ENCODE results near the gene ZMIZ1.

The ZMIZ1 gene

DNA sequence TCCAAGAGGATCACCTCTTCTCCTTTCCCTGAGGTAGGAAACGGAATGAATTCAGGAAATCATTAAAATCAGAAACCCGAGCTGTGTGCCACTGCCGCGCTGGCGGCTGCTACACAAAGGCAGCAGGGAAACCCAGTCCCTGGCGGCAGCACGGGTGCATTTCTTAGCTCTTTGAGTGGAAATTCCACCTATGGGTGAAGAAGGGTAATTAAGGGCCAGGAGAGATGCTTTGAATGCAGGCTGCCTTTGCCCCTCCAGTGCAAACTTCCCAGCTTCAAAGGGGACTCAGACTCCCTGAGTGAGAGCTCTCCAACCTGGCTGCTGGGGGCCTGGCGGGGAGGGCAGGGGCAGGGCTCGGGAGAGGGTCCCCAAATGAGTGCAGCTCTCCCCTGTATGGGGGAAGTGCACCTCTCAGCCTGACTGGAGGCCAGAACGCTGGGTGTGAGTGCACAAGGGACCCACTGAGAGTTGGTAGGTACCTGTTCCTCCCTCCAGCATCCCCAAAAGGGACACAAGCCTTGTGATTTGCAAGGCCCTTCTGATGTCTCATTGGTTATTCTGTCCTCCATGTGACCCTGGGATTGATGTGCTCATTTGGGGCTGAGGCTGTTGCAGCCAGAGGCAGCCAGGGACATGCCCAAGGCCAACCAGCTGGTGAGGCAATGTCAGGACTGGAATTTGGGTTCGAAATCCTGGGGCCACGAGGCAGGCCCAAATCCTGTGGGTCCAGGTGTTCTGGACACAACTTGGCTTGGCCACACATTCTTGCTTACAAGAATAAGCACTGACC, 16.3 kb upstream of the ZMIZ1 start:
- no peak for DNase-seq

DNA sequence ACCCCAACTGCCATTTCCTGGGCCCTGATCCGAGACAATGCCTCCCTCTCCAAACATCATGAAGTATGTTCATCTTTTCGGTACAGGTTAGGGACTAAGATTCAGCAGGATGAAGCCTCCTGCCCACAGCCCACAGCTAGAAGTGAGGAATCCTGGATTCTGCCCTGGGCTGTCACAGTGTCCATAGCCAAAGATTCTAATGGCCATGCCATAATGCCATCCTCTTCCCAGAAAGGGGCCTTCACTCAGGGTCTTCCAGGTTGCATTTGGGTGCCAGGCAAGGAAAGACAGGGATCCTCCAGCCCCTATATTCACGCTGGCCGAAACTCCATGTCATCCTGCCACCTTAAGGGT, 15.7 kb upstream of the ZMIZ1 start:
- DNase-seq, result no peak

DNA sequence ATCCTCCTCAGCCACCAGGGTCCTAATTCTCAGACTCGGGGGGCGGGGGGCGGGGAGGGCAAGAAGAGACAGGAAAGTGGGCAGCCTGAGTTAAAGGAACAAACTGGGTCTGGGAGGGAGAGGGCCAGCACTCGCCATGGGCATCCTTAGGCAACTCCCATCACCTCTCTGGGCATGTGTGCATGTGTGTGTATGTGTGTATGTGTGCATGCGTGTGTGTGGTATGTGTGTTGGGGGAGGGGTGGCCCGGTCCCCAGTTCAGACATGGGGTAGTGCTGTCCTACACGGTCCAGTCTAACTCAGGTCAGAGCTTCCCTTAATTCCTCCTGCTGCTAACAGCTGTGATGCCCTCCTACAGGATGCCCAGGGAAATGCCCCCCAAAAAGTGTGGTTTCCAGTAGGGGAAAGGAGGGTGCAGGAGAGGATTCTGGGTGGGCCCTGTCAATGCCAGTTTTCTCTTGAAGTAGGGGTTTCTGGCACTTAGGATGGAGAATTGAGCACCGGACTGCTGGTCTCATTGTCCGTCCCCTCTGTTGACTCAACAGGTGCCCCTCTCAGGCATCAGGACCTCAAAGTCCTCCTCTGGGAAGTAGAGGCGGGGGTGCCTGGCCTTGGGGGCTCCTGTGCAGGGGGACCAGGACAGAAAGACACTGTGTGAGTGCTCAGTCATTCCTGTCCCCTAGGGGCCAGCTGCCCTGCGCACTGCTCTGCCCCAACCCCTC, 15.1 kb upstream of the ZMIZ1 start:
- DNase-seq, result no peak

DNA sequence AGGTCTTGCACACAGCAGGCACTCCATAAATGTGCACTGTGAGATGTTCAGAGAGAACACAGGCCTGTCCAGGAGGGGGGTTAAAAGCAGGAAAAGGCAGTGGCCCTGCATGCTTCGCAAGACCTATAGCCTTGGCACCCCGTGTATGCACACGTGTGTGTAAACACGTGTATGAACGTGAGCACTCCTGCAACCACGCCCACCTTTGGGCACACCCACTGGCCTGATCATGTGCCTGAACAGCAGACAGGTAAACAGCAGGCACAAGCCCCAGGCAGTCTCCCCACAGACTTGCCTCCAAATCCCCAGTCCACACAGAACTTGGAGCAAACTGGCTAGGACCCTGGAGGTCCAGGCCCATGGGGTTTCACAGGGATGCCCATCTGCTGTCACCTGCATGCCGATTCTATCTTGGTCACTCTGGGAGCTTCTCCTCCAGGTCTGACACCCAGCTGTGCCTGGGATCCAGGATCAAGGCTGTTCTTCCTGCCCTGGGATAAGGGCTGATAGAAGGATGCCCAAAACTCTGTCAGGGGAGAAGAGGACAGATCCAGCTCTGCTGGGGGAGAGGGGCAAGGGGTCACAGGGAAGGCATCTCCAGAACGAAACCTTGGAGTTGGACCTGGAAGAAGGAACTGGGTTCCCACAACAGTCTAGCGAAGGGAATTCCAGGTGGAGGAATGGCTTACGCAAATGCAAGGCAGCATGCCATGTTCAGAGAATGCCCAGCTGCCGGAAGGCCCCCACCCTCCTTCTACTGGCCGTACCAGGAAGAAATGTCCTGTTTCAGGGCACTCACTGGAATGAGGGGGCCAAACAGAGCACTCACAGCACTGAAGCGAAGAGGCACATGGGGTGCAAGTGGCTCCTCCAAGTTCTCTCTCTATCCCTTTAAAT, 14.3 kb upstream of the ZMIZ1 start:
- DNase-seq, result no peak

DNA sequence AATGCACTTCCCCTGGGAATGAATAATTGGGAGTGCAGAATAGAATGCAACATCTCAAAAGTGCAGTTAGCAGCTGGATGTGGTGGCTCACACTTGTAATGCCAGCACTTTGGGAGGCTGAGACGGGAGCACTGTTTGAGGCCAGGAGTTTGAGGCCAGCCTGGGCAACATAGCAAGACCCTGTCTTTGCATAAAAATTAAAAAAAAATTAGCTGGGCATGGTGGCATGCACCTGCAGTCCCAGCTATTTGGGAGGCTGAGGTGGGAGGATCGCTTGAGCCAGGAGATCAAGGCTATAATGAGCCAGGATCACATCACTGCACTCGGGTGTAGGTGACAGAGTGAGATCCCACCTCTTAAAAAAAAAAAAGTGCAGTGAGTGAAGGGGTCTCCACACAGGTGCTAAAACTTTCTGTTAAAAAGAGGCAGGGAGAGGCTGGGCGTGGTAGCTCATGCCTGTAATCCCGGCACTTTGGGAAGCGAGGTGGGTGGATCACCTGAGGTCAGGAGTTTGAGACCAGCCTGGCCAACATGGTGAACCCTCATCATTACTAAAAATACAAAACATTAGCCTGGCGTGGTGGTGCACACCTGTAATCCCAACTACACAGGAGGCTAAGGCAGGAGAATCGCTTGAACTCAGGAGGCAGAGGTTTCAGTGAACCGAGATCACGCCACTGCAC, 13.5 kb upstream of the ZMIZ1 start:
- no peak for DNase-seq

- DNase-seq, result no peak
Observed at GRCh38 chr10:79055892-79056291, 12.9 kb upstream of the ZMIZ1 start.

DNA sequence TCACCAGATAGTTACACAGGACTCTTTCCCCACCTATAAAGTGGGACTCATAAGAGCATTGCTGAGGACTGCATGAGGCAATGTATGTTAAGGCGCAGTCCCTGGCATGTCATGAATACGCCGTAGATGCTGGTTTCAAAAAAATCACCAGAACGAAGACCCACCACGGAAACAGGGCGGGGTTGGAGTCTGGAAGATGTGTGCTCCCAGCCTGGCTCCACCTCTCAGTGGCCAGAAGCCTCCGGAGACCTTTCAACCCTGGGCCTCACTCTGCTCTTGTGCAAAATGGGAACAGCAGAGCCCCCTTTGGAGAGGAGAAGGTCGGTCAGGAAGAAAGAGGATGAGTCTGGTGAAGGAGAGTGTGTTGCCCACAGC, 12.4 kb upstream of the ZMIZ1 start:
- no peak for DNase-seq

GRCh38 chr10:79056736-79057391, 11.9 kb upstream of the ZMIZ1 start:
- DNase-seq, result no peak

GRCh38 chr10:79057481-79058275, 11.1 kb upstream of the ZMIZ1 start:
- no peak for DNase-seq

DNA sequence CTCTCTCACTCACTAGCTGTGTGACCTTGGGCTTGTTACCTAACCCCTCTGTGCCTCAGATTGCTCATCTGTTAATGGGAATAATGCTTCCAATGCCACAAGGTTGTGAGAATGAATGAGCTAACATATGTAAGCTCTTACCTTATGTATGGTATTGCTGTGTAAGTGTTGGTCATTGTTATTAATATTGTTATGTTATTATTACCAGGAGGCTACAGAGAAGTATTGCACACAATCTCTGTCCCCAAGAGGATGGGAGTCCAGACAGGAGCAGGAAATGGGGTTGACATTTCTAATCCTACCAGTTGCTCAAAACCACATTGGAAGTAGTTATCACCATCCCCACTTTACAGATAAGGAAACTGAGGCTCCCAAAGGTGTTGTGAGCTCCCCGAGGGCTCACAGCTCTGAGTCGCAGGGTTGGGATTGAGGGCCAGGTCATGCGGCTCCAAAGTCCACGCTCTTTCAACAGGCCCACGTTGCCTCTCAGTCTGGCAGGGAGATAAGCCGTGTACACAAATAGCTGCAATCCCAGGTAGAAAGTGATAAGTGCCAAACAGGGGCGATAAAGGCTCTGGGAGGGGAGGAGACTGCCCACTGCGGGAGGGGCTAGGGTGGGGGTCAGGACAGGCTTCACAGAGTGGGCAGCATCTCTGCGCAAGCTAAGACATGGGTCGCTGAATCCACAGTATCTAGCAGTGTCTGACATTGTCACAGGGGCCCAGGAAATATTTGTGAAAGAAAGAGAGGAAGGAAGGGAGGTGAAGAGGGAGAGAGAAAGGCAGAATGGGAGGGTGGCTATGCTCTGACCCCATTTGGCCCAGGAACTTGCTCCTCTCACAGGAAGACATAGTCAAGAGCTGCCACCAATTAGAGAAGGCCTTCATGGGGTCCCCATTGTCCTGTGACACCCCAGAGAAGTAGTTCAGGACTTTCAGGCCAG, 9.6 kb upstream of the ZMIZ1 start:
- no peak for DNase-seq

DNA sequence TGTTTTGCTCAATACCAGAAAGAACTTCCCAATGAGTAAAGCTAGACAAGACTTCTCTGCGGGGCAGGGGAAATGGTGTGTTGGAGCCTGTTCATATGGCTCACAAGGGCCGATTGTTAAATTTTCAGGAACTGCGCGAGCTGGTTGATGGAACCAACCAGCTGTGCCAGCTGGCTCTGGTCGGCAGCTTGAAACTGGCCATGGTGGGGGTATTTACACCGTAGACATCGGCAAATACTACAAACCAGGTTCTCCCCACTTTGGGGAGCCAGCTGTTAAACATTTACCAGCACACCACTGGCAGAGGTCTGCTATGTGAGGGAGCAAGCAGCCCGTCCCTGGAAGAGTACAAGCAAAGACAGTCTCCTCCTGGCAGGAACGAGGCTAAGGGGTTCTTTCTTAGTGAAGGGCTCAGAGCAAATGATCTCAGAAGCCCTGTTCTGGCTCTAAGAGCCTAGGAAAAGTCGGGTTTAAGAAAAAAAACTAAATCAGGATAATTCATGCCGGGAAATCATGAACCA, 8.8 kb upstream of the ZMIZ1 start:
- no peak for DNase-seq

DNA sequence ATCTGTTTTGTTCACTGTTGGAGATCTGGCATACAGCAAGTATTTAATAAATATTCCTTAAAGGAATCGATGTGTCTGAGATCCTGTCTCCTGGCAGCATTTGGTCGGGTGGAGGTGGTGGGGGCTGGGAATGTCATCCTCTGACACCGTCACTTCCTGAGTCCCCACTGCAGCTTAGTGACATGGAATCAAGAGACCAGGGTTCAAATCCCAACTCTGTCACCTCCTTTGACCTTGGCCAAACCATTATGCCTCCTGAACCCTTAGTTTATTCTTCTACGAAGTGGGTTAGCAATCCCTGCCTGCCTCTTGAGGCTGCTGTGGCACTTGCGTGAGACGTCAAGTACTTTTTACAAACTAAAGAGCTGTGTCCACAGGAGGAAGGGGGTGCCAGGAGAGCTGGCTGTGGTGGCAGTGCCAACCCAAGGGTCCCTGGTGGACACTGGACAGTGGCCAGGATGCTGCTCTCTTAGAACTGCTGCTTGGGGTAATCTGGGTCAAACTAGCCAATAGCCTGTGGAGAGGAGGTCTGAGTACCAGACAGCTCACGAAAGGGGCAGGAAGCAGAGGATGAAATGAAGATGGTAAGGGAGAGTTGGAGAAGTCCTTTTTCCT, 8.0 kb upstream of the ZMIZ1 start:
- no peak for DNase-seq

GRCh38 chr10:79061441-79062315, 7.1 kb upstream of the ZMIZ1 start:
- DNase-seq, result no peak

GRCh38 chr10:79063071-79063491, 5.7 kb upstream of the ZMIZ1 start:
- DNase-seq, result no peak

DNA sequence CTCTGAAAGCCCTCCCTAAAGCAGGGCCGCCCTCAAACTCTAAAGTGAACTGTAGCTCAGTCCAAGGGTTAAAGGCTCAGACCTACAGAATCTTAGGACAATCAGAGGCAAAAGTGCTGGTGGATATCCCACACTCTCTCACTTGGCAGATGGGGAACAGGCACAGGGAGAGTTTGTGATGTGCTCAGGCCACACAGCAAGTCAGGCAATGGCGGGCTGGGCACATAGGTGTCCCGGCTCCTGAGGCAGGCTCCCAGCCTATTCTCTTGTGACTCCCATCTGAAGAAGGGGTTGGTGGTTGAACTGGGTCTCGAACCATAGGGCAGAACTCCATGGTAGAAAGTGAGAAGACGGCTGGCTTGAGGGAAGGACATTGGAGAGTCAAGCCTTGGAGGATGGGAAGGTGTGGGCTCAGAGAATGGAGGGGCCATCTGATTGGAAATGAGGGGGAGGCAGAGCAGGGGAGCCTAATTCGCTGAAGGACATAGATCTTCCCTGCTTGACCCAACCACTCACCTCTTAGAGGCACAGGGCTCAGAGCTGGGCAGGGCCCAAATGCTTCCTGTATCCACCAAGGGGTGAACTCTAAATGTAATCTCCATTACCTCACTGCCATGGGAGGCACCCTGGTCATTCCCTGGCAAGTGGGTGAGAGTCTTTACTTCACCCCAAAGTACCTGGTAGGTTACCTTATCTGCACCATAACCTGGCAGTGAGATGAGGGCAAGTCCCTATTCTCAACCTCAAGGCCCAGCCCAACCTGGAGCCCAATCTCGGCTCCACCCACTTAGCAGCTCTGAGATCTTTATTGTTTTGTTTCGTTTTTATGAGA, 4.9 kb upstream of the ZMIZ1 start:
- no peak for DNase-seq

- no peak for DNase-seq
Observed at GRCh38 chr10:79065091-79065551, 3.6 kb upstream of the ZMIZ1 start.

DNA sequence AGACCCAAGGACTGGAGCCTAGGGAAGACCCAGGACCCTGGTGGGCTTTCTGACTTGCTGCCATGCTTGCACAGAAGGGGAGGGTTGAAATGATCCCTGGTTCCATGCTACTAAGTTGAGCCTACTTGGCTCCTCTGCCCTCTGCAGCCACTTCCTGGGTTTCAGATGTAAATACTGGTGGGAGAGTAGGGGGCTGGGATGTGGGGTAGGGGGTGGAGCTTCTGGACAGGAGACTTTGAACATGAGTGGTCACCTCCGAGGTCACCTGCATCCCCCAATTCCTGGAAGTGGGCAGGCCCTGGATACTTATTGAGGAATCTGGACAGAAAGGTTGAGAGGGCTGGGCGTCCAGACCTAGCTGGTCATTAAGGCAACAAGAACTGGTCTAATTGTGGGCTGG, 2.9 kb upstream of the ZMIZ1 start:
- no peak for DNase-seq
